Measurements from ENCODE around the gene CAP2.

Gene CAP2

GRCh38 chr6:17472653-17473183 lies 79.3 kb downstream of the CAP2 start:
- H3K27ac ChIP-seq (ENCODE audit: low read length), result peak overlapping the region; percentile 92
- H3K27me3 ChIP-seq (ENCODE audit: control insufficient read depth in 1 of 2, insufficient read depth in 2 of 2, low read length in 2 of 2), result no peaks in the 10 kb centered on the region
- peak overlapping the region in 1 of 2 donors; percentile 20 for H3K4me3 ChIP-seq (ENCODE audit: low read length in 2 of 2)
- H3K9ac ChIP-seq (ENCODE audit: low read length in 2 of 2), result peak overlapping the region; percentile 55 to 72
- no peaks in the 10 kb centered on the region for H3K36me3 ChIP-seq (ENCODE audit: control insufficient read depth in 2 of 2, insufficient read depth in 2 of 2, low read length in 2 of 2)
- H3K9me3 ChIP-seq (ENCODE audit: control insufficient read depth in 2 of 2, low read length in 2 of 2), result no peaks in the 10 kb centered on the region
- peaks cover 25% of the 10 kb centered on the region for H3K4me1 ChIP-seq (ENCODE audit: control insufficient read depth, insufficient read depth, low read length)

GRCh38 chr6:17473554-17473953 lies 80.2 kb downstream of the CAP2 start:
- Histone ChIP-seq H3K27ac (ENCODE audit: low read length) (peak overlapping the region; percentile 92), H3K4me1 (ENCODE audit: control insufficient read depth, insufficient read depth, low read length) (peaks cover 25% of the 10 kb centered on the region), H3K4me3 (ENCODE audit: low read length in 2 of 2) (no peak overlapping the region), H3K9me3 (ENCODE audit: control insufficient read depth in 2 of 2, low read length in 2 of 2) (no peaks in the 10 kb centered on the region), H3K27me3 (ENCODE audit: control insufficient read depth in 1 of 2, insufficient read depth in 2 of 2, low read length in 2 of 2) (no peaks in the 10 kb centered on the region), H3K9ac (ENCODE audit: low read length in 2 of 2) (peak overlapping the region in 1 of 2 donors; percentile 72), H3K36me3 (ENCODE audit: control insufficient read depth in 2 of 2, insufficient read depth in 2 of 2, low read length in 2 of 2) (no peaks in the 10 kb centered on the region)

- Histone ChIP-seq H3K9ac (ENCODE audit: low read length in 2 of 2) (peak overlapping the region in 1 of 2 donors; percentile 68), H3K4me3 (ENCODE audit: low read length in 2 of 2) (peak overlapping the region in 1 of 2 donors; percentile 7), H3K9me3 (ENCODE audit: control insufficient read depth in 2 of 2, low read length in 2 of 2) (no peaks in the 10 kb centered on the region), H3K27ac (ENCODE audit: low read length) (peak overlapping the region; percentile 92), H3K27me3 (ENCODE audit: control insufficient read depth in 1 of 2, insufficient read depth in 2 of 2, low read length in 2 of 2) (no peaks in the 10 kb centered on the region), H3K4me1 (ENCODE audit: control insufficient read depth, insufficient read depth, low read length) (peaks cover 24% of the 10 kb centered on the region), H3K36me3 (ENCODE audit: control insufficient read depth in 2 of 2, insufficient read depth in 2 of 2, low read length in 2 of 2) (no peaks in the 10 kb centered on the region)
These were observed 80.9 kb downstream of the CAP2 start for GRCh38 chr6:17474289-17474688.

GRCh38 chr6:17475606-17476244 lies 82.3 kb downstream of the CAP2 start:
- Histone ChIP-seq H3K36me3 (ENCODE audit: control insufficient read depth in 2 of 2, insufficient read depth in 2 of 2, low read length in 2 of 2) (no peaks in the 10 kb centered on the region), H3K9ac (ENCODE audit: low read length in 2 of 2) (no peak overlapping the region), H3K9me3 (ENCODE audit: control insufficient read depth in 2 of 2, low read length in 2 of 2) (no peaks in the 10 kb centered on the region), H3K4me3 (ENCODE audit: low read length in 2 of 2) (no peak overlapping the region), H3K4me1 (ENCODE audit: control insufficient read depth, insufficient read depth, low read length) (peaks cover 16% of the 10 kb centered on the region), H3K27me3 (ENCODE audit: control insufficient read depth in 1 of 2, insufficient read depth in 2 of 2, low read length in 2 of 2) (no peaks in the 10 kb centered on the region), H3K27ac (ENCODE audit: low read length) (peak overlapping the region; percentile 92)

GRCh38 chr6:17476511-17476910 lies 83.1 kb downstream of the CAP2 start:
- Histone ChIP-seq H3K9ac (ENCODE audit: low read length in 2 of 2) (no peak overlapping the region), H3K27ac (ENCODE audit: low read length) (peak overlapping the region; percentile 92), H3K4me3 (ENCODE audit: low read length in 2 of 2) (no peak overlapping the region), H3K36me3 (ENCODE audit: control insufficient read depth in 2 of 2, insufficient read depth in 2 of 2, low read length in 2 of 2) (no peaks in the 10 kb centered on the region), H3K27me3 (ENCODE audit: control insufficient read depth in 1 of 2, insufficient read depth in 2 of 2, low read length in 2 of 2) (no peaks in the 10 kb centered on the region), H3K4me1 (ENCODE audit: control insufficient read depth, insufficient read depth, low read length) (peaks cover 16% of the 10 kb centered on the region), H3K9me3 (ENCODE audit: control insufficient read depth in 2 of 2, low read length in 2 of 2) (no peaks in the 10 kb centered on the region)

GRCh38 chr6:17477356-17477755 lies 84.0 kb downstream of the CAP2 start:
- H3K27me3 ChIP-seq (ENCODE audit: control insufficient read depth in 1 of 2, insufficient read depth in 2 of 2, low read length in 2 of 2), result no peaks in the 10 kb centered on the region
- no peak overlapping the region for H3K4me3 ChIP-seq (ENCODE audit: low read length in 2 of 2)
- peaks cover 15% of the 10 kb centered on the region for H3K4me1 ChIP-seq (ENCODE audit: control insufficient read depth, insufficient read depth, low read length)
- H3K9me3 ChIP-seq (ENCODE audit: control insufficient read depth in 2 of 2, low read length in 2 of 2), result no peaks in the 10 kb centered on the region
- no peak overlapping the region for H3K9ac ChIP-seq (ENCODE audit: low read length in 2 of 2)
- H3K27ac ChIP-seq (ENCODE audit: low read length), result no peak overlapping the region
- no peaks in the 10 kb centered on the region for H3K36me3 ChIP-seq (ENCODE audit: control insufficient read depth in 2 of 2, insufficient read depth in 2 of 2, low read length in 2 of 2)

GRCh38 chr6:17478223-17478907 lies 85.0 kb downstream of the CAP2 start:
- Histone ChIP-seq H3K27ac (ENCODE audit: low read length) (no peak overlapping the region), H3K36me3 (ENCODE audit: control insufficient read depth in 2 of 2, insufficient read depth in 2 of 2, low read length in 2 of 2) (no peaks in the 10 kb centered on the region), H3K27me3 (ENCODE audit: control insufficient read depth in 1 of 2, insufficient read depth in 2 of 2, low read length in 2 of 2) (no peaks in the 10 kb centered on the region), H3K4me1 (ENCODE audit: control insufficient read depth, insufficient read depth, low read length) (peaks cover 8% of the 10 kb centered on the region), H3K9me3 (ENCODE audit: control insufficient read depth in 2 of 2, low read length in 2 of 2) (no peaks in the 10 kb centered on the region), H3K4me3 (ENCODE audit: low read length in 2 of 2) (no peak overlapping the region), H3K9ac (ENCODE audit: low read length in 2 of 2) (no peak overlapping the region)

GRCh38 chr6:17478946-17479345 lies 85.6 kb downstream of the CAP2 start:
- Histone ChIP-seq H3K36me3 (ENCODE audit: control insufficient read depth in 2 of 2, insufficient read depth in 2 of 2, low read length in 2 of 2) (no peaks in the 10 kb centered on the region), H3K27me3 (ENCODE audit: control insufficient read depth in 1 of 2, insufficient read depth in 2 of 2, low read length in 2 of 2) (no peaks in the 10 kb centered on the region), H3K4me1 (ENCODE audit: control insufficient read depth, insufficient read depth, low read length) (peaks cover 10% of the 10 kb centered on the region), H3K9me3 (ENCODE audit: control insufficient read depth in 2 of 2, low read length in 2 of 2) (no peaks in the 10 kb centered on the region), H3K27ac (ENCODE audit: low read length) (peak overlapping the region; percentile 60), H3K4me3 (ENCODE audit: low read length in 2 of 2) (no peak overlapping the region), H3K9ac (ENCODE audit: low read length in 2 of 2) (no peak overlapping the region)

- Histone ChIP-seq H3K9ac (ENCODE audit: low read length in 2 of 2) (no peak overlapping the region), H3K36me3 (ENCODE audit: control insufficient read depth in 2 of 2, insufficient read depth in 2 of 2, low read length in 2 of 2) (no peaks in the 10 kb centered on the region), H3K9me3 (ENCODE audit: control insufficient read depth in 2 of 2, low read length in 2 of 2) (no peaks in the 10 kb centered on the region), H3K27ac (ENCODE audit: low read length) (no peak overlapping the region), H3K4me3 (ENCODE audit: low read length in 2 of 2) (no peak overlapping the region), H3K27me3 (ENCODE audit: control insufficient read depth in 1 of 2, insufficient read depth in 2 of 2, low read length in 2 of 2) (no peaks in the 10 kb centered on the region), H3K4me1 (ENCODE audit: control insufficient read depth, insufficient read depth, low read length) (peaks cover 8% of the 10 kb centered on the region)
These were observed 87.1 kb downstream of the CAP2 start for GRCh38 chr6:17480476-17480875.

- no peak overlapping the region for H3K9ac ChIP-seq (ENCODE audit: low read length in 2 of 2)
- H3K4me3 ChIP-seq (ENCODE audit: low read length in 2 of 2), result no peak overlapping the region
- no peaks in the 10 kb centered on the region for H3K9me3 ChIP-seq (ENCODE audit: control insufficient read depth in 2 of 2, low read length in 2 of 2)
These were observed 89.3 kb downstream of the CAP2 start for GRCh38 chr6:17482711-17483110.

More at GRCh38 chr6:17482711-17483110, 89.3 kb downstream of the CAP2 start:
- Histone ChIP-seq H3K27ac (ENCODE audit: low read length) (no peak overlapping the region), H3K4me1 (ENCODE audit: control insufficient read depth, insufficient read depth, low read length) (peaks cover 12% of the 10 kb centered on the region), H3K27me3 (ENCODE audit: control insufficient read depth in 1 of 2, insufficient read depth in 2 of 2, low read length in 2 of 2) (no peaks in the 10 kb centered on the region), H3K36me3 (ENCODE audit: control insufficient read depth in 2 of 2, insufficient read depth in 2 of 2, low read length in 2 of 2) (peaks cover 0 to 4% of the 10 kb centered on the region in 2 donors)
